Testis (tissue), 3 donors: ENCODE data around the gene FRAS1. TPM values are rescaled to one million over a fixed set of nuclear protein-coding genes. Genes with fewer than 3 reads are reported as not detected.

ENCODE experiments used
- DNase-seq: peaks from one replicate; pipeline ENCODE4 v3.0.0-alpha.2; 2019
- H3K27ac ChIP-seq, 2 donors: fragments of 200-600 bp; sonication (generic); one replicate each; pipeline ENCODE4 v1.5.1; 2019
- H3K27me3 ChIP-seq: fragments of 200-600 bp; sonication (generic); one replicate; pipeline ENCODE4 v1.5.1; 2019
- H3K36me3 ChIP-seq: fragments of 200-600 bp; sonication (generic); one replicate; pipeline ENCODE4 v1.5.1; 2017; ENCODE audit warnings: low read depth; ENCODE audit errors: missing control alignments
- H3K4me1 ChIP-seq: fragments of 200-600 bp; sonication (generic); one replicate; pipeline ENCODE4 v1.5.1; 2019
- H3K4me3 ChIP-seq, 2 donors: fragments of 200-600 bp; sonication (generic); one replicate each; pipeline ENCODE4 v1.5.1; 2017 to 2019
- H3K9me3 ChIP-seq: fragments of 200-600 bp; sonication (generic); one replicate; pipeline ENCODE4 v1.5.1; 2017
- POLR2A ChIP-seq: fragments of 450-650 bp; IDR thresholded peaks from one replicate; pipeline ENCODE4 v1.6.1; 2017; ENCODE audit warnings: antibody characterized with exemption, mild to moderate bottlenecking, moderate library complexity
- WGBS, 2 donors: methylation state at CpG; one replicate each; pipeline ENCODE4 v1.1.5; 2018; 5-methylcytosine and 5-hydroxymethylcytosine counted together
- intact Hi-C: fragments of 100-400 bp; cut with DNase I; formaldehyde crosslinking; loops from one replicate; pipeline ENCODE4 v1.15.1; 2023; ENCODE audit warnings: low total_unique reads
- polyA plus RNA-seq: library from polyadenylated mRNA; stranded (reverse); fragments of 350-450 nt; fragmentation: Illumina TruSeq; extraction: RNeasy Lipid Tissue Mini Kit (QIAGEN cat#74804); gene quantifications from one replicate; pipeline ENCODE4 v1.2.3, GENCODE V29; 2014; ENCODE audit warnings: low read depth, low replicate concordance; ENCODE audit not compliant: insufficient read depth
- total RNA-seq, 2 donors: library from RNA; depleted of rRNA; stranded (reverse); fragments of >200 nt; gene quantifications; one replicate each; pipeline ENCODE4 v1.2.3, GENCODE V29; 2016
- TF ChIP-seq, protein P1 (sequence below), 3 experiments: fragments of 450-650 bp in 2 of 3; fragments of 200-600 bp in 1 of 3; sonication (generic) in 1 of 3; IDR thresholded peaks; one replicate each; pipeline ENCODE4 v1.5.1; 2016 to 2019; ENCODE audit warnings: antibody characterized with exemption in 3 of 3, mild to moderate bottlenecking in 2 of 3, moderate library complexity in 1 of 3

Gene FRAS1
- total and polyA plus RNA-seq, 3 donors from 2014 or later = 2.2 to 3.7 (median 3.5) TPM

DNA sequence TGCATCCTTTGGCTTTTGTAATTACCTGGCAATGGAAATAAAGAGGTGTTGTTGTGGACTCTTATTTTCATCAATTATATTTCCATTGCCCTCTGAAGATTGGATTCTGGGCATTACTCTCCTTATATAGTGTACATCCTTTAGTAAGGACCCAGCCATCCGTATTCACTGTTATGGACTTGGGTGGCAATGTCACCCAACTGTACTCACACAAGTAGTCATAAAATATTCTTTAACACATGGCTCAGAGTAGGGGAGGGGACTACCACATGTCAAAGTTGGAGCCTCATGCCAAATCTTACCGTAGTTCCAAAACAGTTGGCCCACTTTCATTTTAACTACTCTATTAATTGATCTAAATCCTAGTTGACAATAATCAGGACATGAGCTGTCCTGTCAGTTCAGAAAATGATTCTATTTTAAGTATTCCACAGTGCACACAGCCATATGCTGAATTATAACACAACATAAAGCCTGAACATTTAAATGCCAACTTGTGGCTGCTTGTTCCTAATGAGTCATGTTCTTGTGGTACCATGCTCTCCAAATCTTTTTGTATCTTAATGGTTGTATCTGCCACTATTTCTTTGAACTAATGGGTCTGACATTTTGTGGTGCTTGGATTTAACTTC lies 4.9 kb downstream of the FRAS1 start:
- H3K36me3 ChIP-seq = no peaks in the 10 kb centered on the region
- intact Hi-C loops = no loop called here
- H3K9me3 ChIP-seq = no peaks in the 10 kb centered on the region
- no peak for TF ChIP-seq POLR2A
- TF ChIP-seq, protein P1, sequence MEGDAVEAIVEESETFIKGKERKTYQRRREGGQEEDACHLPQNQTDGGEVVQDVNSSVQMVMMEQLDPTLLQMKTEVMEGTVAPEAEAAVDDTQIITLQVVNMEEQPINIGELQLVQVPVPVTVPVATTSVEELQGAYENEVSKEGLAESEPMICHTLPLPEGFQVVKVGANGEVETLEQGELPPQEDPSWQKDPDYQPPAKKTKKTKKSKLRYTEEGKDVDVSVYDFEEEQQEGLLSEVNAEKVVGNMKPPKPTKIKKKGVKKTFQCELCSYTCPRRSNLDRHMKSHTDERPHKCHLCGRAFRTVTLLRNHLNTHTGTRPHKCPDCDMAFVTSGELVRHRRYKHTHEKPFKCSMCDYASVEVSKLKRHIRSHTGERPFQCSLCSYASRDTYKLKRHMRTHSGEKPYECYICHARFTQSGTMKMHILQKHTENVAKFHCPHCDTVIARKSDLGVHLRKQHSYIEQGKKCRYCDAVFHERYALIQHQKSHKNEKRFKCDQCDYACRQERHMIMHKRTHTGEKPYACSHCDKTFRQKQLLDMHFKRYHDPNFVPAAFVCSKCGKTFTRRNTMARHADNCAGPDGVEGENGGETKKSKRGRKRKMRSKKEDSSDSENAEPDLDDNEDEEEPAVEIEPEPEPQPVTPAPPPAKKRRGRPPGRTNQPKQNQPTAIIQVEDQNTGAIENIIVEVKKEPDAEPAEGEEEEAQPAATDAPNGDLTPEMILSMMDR (IDR thresholded peaks at IDR 0.05) = no peak
- WGBS, 2 donors = 58 to 83% methylated on average over 2 of the region's 2 CpGs
- H3K27me3 ChIP-seq = no peaks in the 10 kb centered on the region
- H3K27ac ChIP-seq = no peak overlapping the region
- no peak overlapping the region for H3K4me3 ChIP-seq
- peaks cover 12% of the 10 kb centered on the region for H3K4me1 ChIP-seq
- no peak for DNase-seq

DNA sequence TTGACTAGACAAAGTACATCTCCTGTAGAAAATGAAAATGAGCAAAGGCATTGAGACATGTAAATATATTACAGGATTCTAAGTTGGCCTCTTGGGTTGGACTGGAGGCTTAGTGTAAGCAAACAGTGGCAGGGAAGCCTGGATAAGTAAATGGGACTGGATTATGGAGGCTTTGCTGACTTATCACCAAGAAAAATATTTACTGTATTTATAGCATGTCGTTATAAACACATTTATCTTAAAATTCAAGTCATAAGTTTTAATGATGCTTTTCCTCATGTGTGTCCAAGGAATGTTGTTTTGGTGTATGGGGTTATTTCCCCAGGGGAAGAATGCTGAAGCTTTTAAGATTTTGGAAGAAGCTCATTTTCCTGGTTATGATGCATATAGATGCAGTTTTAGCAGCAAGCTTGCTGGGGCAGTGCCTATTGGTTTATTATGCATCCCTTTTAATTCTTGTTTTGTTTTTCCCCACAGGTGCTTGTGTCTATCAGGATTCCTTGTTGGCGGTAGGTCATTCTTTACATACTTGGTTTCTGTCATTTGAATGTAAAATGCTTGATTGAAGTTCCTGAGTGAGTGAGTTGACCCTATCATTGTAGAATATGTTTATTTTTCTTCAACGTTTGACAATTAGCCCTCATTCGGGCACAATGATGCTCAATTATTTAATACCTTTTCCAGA lies 8.5 kb downstream of the FRAS1 start:
- intact Hi-C loops = no loop called here
- no peaks in the 10 kb centered on the region for H3K36me3 ChIP-seq
- 56 to 63% methylated on average over 4 of the region's 4 CpGs for WGBS, 2 donors

DNA sequence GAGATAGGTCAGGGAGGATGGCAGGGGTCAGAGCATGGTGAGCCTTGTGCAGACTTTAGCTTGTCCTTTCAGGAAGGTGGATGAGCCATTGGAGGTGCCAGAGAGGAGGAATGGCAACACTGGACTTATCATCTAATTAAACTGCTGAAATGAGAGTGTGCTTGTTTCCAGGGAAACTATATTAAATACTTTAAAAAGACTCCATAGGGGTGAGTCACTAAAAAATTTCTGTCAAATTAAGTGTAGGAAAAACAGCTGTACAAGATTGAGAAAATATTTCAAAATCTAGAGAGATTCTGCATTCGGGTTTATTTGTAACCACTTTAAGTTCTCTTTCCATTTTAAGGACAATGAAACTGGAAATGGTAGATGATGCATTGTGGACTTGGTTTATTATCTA lies 11.4 kb downstream of the FRAS1 start:
- TF ChIP-seq POLR2A = no peak
- TF ChIP-seq, protein P1 (IDR thresholded peaks at IDR 0.05) = no peak
- intact Hi-C loops = no loop called here
- DNase-seq = no peak
- Histone ChIP-seq H3K4me3 (no peak overlapping the region), H3K9me3 (no peaks in the 10 kb centered on the region), H3K36me3 (no peaks in the 10 kb centered on the region), H3K27ac (no peak overlapping the region), H3K4me1 (no peaks in the 10 kb centered on the region), H3K27me3 (no peaks in the 10 kb centered on the region)
- WGBS, 2 donors = 79 to 95% methylated on average over 1 of the region's 1 CpG

More for the DNA sequence above, 8.5 kb downstream of the FRAS1 start:
- no peak for TF ChIP-seq POLR2A
- TF ChIP-seq, protein P1 (IDR thresholded peaks at IDR 0.05) = no peak
- H3K4me1 ChIP-seq = no peaks in the 10 kb centered on the region
- DNase-seq = no peak
- no peaks in the 10 kb centered on the region for H3K27me3 ChIP-seq
- no peak overlapping the region for H3K27ac ChIP-seq
- no peaks in the 10 kb centered on the region for H3K9me3 ChIP-seq
- H3K4me3 ChIP-seq = no peak overlapping the region

DNA sequence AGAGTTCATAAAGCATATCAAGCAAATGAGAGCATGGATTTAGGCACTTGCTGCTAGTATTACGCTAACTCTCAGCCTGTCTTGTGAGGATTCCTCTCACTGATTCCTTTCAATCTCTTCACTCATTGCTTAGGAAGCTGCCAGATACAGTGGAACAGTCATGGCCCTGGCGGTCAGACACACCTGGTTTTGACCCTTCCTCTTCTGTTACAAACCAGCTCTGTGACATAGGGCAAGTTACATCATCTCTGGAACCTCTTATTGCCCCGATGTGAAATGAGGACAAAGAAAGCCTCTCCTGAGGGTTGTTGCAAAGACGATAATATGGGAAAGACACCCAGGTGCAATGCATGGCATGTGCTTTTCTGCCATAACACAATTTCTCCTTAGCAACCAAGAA lies 12.2 kb downstream of the FRAS1 start:
- Histone ChIP-seq H3K27me3 (no peaks in the 10 kb centered on the region), H3K4me1 (no peaks in the 10 kb centered on the region), H3K36me3 (no peaks in the 10 kb centered on the region), H3K4me3 (no peak overlapping the region), H3K9me3 (no peaks in the 10 kb centered on the region), H3K27ac (no peak overlapping the region)
- no peak for DNase-seq
- intact Hi-C loops = no loop called here
- TF ChIP-seq, protein P1 (IDR thresholded peaks at IDR 0.05) = no peak
- no peak for TF ChIP-seq POLR2A
- 90 to 95% methylated on average over 4 of the region's 4 CpGs for WGBS, 2 donors

DNA sequence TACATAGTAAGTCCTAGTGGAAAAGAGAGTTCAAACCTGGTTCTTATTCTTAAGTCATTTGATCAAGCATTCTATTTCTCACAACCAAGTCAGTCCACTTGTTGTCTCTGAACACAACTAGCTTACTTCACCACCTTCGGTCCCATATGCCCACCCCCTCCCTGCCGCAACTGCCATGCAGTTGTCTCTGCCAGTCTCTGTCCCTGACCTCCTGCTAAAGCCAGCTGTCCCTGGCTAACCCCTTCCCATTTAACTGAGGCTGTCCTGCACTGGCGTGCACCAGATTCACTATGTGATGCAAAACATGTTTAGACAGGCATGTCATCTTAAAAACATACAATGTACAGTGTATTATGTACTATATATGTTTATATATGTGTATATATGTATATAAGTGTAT lies 12.7 kb downstream of the FRAS1 start:
- Histone ChIP-seq H3K9me3 (no peaks in the 10 kb centered on the region), H3K4me1 (no peaks in the 10 kb centered on the region), H3K27me3 (no peaks in the 10 kb centered on the region), H3K4me3 (no peak overlapping the region), H3K36me3 (no peaks in the 10 kb centered on the region), H3K27ac (no peak overlapping the region)
- intact Hi-C loops = no loop called here
- no peak for DNase-seq
- 91 to 92% methylated on average over 3 of the region's 3 CpGs for WGBS, 2 donors
- no peak for TF ChIP-seq POLR2A
- TF ChIP-seq, protein P1 (IDR thresholded peaks at IDR 0.05) = no peak
